SU-DHL-6 (cell line): ENCODE results near the gene MGAT1.

Experiments used
- CTCF ChIP-seq: fragments of 200-600 bp; sonication (generic); IDR thresholded peaks from one replicate; pipeline ENCODE4 v1.5.1; 2017; ENCODE audit warnings: antibody characterized with exemption, mild to moderate bottlenecking, low read length, moderate library complexity; ENCODE audit not compliant: insufficient read depth, poor library complexity, severe bottlenecking
- EZH2phosphoT487 ChIP-seq: fragments of 200-600 bp; sonication (generic), shearing (Covaris generic); conservative IDR thresholded peaks from 2 replicates; pipeline ENCODE4 v1.6.1; 2018; ENCODE audit warnings: mild to moderate bottlenecking, antibody characterized with exemption, low read length, moderate library complexity, mixed read lengths

GRCh38 chr5:180817893-180818674 lies 15.5 kb upstream of the MGAT1 start:
- no peak for TF ChIP-seq CTCF
- TF ChIP-seq EZH2phosphoT487, result no peak
